Endothelial cell of umbilical vein (primary cell): Measurements from ENCODE around the gene HMGXB4. TPM values are rescaled to one million over a fixed set of nuclear protein-coding genes. Genes with fewer than 3 reads are reported as not detected.

Experiments used
- BruUV-seq: library from RNA; stranded (reverse); fragments of 400-500 nt; replicated peaks from 2 replicates; lab custom pipeline; 2021; lab: Mats Ljungman, UMichigan
- CTCF ChIA-PET: fragments of 300-600, 350-600 bp; sonication (Branson Sonifier 250); formaldehyde crosslinking; loops from one replicate; lab custom pipeline; 2021; ENCODE audit warnings: antibody characterized with exemption, inconsistent platforms; lab: Charles Lee
- POLR2A ChIA-PET: fragments of 300-600, 350-600 bp; sonication (Branson Sonifier 250); formaldehyde crosslinking; loops from one replicate; lab custom pipeline; 2021; ENCODE audit warnings: antibody characterized with exemption, inconsistent platforms; lab: Charles Lee
- DNase-seq: peaks from one replicate; pipeline ENCODE4 v3.0.0-alpha.2; 2011; ENCODE audit warnings: low read depth, low spot score
- FAIRE-seq: peaks from 2 replicates; lab custom pipeline; 2011; peaks lifted over from hg19 to GRCh38; lab: Jason Lieb, UNC
- H2AFZ ChIP-seq: 2 replicates; pipeline ENCODE4 v1.6.0; 2012; ENCODE audit warnings: low read depth, low read length, control low read depth, inconsistent platforms
- H3K27ac ChIP-seq: 2 replicates; pipeline ENCODE4 v1.5.1; 2011; ENCODE audit warnings: low read depth, mild to moderate bottlenecking, control low read depth, low read length, moderate library complexity; ENCODE audit not compliant: insufficient read depth
- H3K27me3 ChIP-seq, 2 experiments: 2 replicates each; pipeline versions ENCODE4 v1.6.0 to v1.6.1; 2011; ENCODE audit warnings: low read length in 2 of 2, mixed read lengths in 1 of 2; ENCODE audit not compliant: control insufficient read depth in 2 of 2, insufficient read depth in 2 of 2
- H3K36me3 ChIP-seq, 2 experiments: 2 replicates in 1 of 2; 3 replicates in 1 of 2; pipeline ENCODE4 v1.5.1; 2011; ENCODE audit warnings: low read length in 2 of 2, mild to moderate bottlenecking in 1 of 2, moderate library complexity in 1 of 2; ENCODE audit not compliant: control insufficient read depth in 2 of 2, insufficient read depth in 2 of 2; ENCODE audit errors: extremely low read depth in 1 of 2
- H3K4me1 ChIP-seq: 3 replicates; pipeline ENCODE4 v1.5.1; 2011; ENCODE audit warnings: mild to moderate bottlenecking, low read length; ENCODE audit not compliant: control insufficient read depth, insufficient read depth; ENCODE audit errors: extremely low read depth
- H3K4me2 ChIP-seq: 2 replicates; pipeline ENCODE4 v1.6.1; 2011; ENCODE audit warnings: low read length, control low read depth, mixed read lengths; ENCODE audit not compliant: insufficient read depth
- H3K4me3 ChIP-seq, 3 experiments: fragments of 200-600 bp in 1 of 3; sonication (generic), shearing (Covaris generic) in 1 of 3; replicated peaks in 1 of 3; 2 replicates each; pipeline ENCODE4 v1.5.1; 2011 to 2016; ENCODE audit warnings: control low read depth in 3 of 3, low read length in 3 of 3, mild to moderate bottlenecking in 2 of 3, inconsistent platforms in 1 of 3, low read depth in 1 of 3, moderate library complexity in 1 of 3; ENCODE audit not compliant: insufficient read depth in 1 of 3
- H3K79me2 ChIP-seq: 2 replicates; pipeline ENCODE4 v1.6.0; 2012; ENCODE audit warnings: low read length, inconsistent platforms; ENCODE audit not compliant: control insufficient read depth, insufficient read depth
- H3K9ac ChIP-seq: replicated peaks from 2 replicates; pipeline ENCODE3; 2011; ENCODE audit warnings: low read length, control low read depth; ENCODE audit not compliant: insufficient read depth; ENCODE audit errors: extremely low read depth
- H3K9me1 ChIP-seq: replicated peaks from 3 replicates; pipeline ENCODE4 v1.6.0; 2011; ENCODE audit warnings: mild to moderate bottlenecking, low read length; ENCODE audit not compliant: control insufficient read depth, insufficient read depth; ENCODE audit errors: extremely low read depth
- H3K9me3 ChIP-seq: replicated peaks from 2 replicates; pipeline ENCODE4 v1.5.1; 2012; ENCODE audit warnings: low read length, inconsistent platforms; ENCODE audit not compliant: control insufficient read depth, insufficient read depth
- H4K20me1 ChIP-seq: replicated peaks from 2 replicates; pipeline ENCODE3; 2011; ENCODE audit warnings: mild to moderate bottlenecking, low read length; ENCODE audit not compliant: control insufficient read depth, insufficient read depth; ENCODE audit errors: extremely low read depth
- CTCF ChIP-seq, 2 donors: IDR thresholded peaks; 1 replicate in 1 of 2; 2 replicates in 1 of 2; pipeline ENCODE4 v1.5.1; 2011; ENCODE audit warnings: low read length in 2 of 2, mild to moderate bottlenecking in 2 of 2, moderate library complexity in 2 of 2, control low read depth in 1 of 2, inconsistent platforms in 1 of 2, low read depth in 1 of 2; ENCODE audit not compliant: insufficient read depth in 1 of 2; ENCODE audit errors: extremely low read depth in 1 of 2
- EZH2 ChIP-seq: IDR thresholded peaks from 2 replicates; pipeline ENCODE4 v1.6.1; 2012; ENCODE audit warnings: borderline replicate concordance, low read depth, mild to moderate bottlenecking, moderate library complexity, low read length, inconsistent platforms; ENCODE audit not compliant: severe bottlenecking
- FOS ChIP-seq: IDR thresholded peaks from 2 replicates; pipeline ENCODE4 v1.6.1; 2011; ENCODE audit warnings: mild to moderate bottlenecking, low read length, moderate library complexity, borderline replicate concordance; ENCODE audit not compliant: insufficient read depth
- GATA2 ChIP-seq: IDR thresholded peaks from 2 replicates; pipeline ENCODE4 v1.7.0; 2011; ENCODE audit warnings: low read depth, mild to moderate bottlenecking, moderate library complexity, mixed read lengths, low read length; ENCODE audit not compliant: insufficient read length, insufficient read depth
- JUN ChIP-seq: IDR thresholded peaks from 2 replicates; pipeline ENCODE4 v1.6.1; 2011; ENCODE audit warnings: borderline replicate concordance, low read depth; ENCODE audit not compliant: insufficient read length, insufficient read depth
- MAX ChIP-seq: IDR thresholded peaks from 2 replicates; pipeline ENCODE4 v1.6.1; 2011; ENCODE audit not compliant: insufficient read depth, insufficient read length
- MYC ChIP-seq: IDR thresholded peaks from one replicate; pipeline ENCODE4 v1.6.1; 2011; ENCODE audit warnings: mild to moderate bottlenecking, low read depth, low read length
- POLR2A ChIP-seq: IDR thresholded peaks from 2 replicates; pipeline ENCODE4 v1.6.1; 2012; ENCODE audit warnings: low read depth, mild to moderate bottlenecking, control low read depth, low read length
- POLR2AphosphoS5 ChIP-seq: IDR thresholded peaks from 2 replicates; pipeline ENCODE4 v1.6.1; 2012; ENCODE audit warnings: low read depth, mild to moderate bottlenecking, control low read depth, low read length, moderate library complexity; ENCODE audit not compliant: insufficient read depth
- dilution Hi-C: fragments of 300-500 bp; cut with MboI; formaldehyde crosslinking; loops from one replicate; pipeline ENCODE4 v1.15.0; 2019; ENCODE audit warnings: low sequenced_read_pairs; ENCODE audit not compliant: extremely low pct_ligation_motif_present
- intact Hi-C: fragments of 100-400 bp; cut with micrococcal nuclease; formaldehyde crosslinking; loops from one replicate; pipeline ENCODE4 v1.10.0; 2022
- polyA plus RNA-seq, 4 experiments: library from polyadenylated mRNA; depleted of rRNA in 3 of 4; stranded (reverse) in 3 of 4; unstranded in 1 of 4; fragments of >200 nt; gene quantifications; 2 replicates each; pipeline versions ENCODE4 v1.2.1 to v1.2.3, GENCODE V29; 2011 to 2012; ENCODE audit warnings: missing spikeins in 1 of 4
- total RNA-seq: library from RNA; stranded (reverse); gene quantifications from 2 replicates; pipeline ENCODE4 v1.2.3, GENCODE V29; 2021

Gene HMGXB4
- total and polyA plus RNA-seq, 2 donors (not counting 3 experiments of a cell fraction or from before 2014, with no cell fraction given) = 12.2 to 30.5 TPM

- no TSS peak for BruUV-seq
- DNase-seq (no peak), FAIRE-seq (no peak)
- no peak overlapping the region for H2AFZ ChIP-seq
- H3K9me3 ChIP-seq = no peaks in the 10 kb centered on the region
- H3K9ac ChIP-seq = no peak overlapping the region
- POLR2A ChIA-PET = no interaction called here
- no peaks in the 10 kb centered on the region for H3K27me3 ChIP-seq
- H3K4me1 ChIP-seq = no peaks in the 10 kb centered on the region
- H4K20me1 ChIP-seq = no peaks in the 10 kb centered on the region
- CTCF ChIA-PET = no interaction called here
- no peak overlapping the region for H3K27ac ChIP-seq
- dilution Hi-C loops (no loop called here), intact Hi-C loops (no loop called here)
- TF ChIP-seq MAX = no peak
- TF ChIP-seq MYC = no peak
- TF ChIP-seq POLR2AphosphoS5 = no peak
- no peak for TF ChIP-seq FOS
- H3K9me1 ChIP-seq = no peaks in the 10 kb centered on the region
- H3K4me3 ChIP-seq = no peak overlapping the region
- H3K79me2 ChIP-seq = no peaks in the 10 kb centered on the region
- no peaks in the 10 kb centered on the region for H3K36me3 ChIP-seq
- H3K4me2 ChIP-seq = no peak overlapping the region
These were observed 45.3 kb upstream of the HMGXB4 start for GRCh38 chr22:35212009-35212408.

- no peaks in the 10 kb centered on the region for H3K27me3 ChIP-seq
- H4K20me1 ChIP-seq = no peaks in the 10 kb centered on the region
- H3K9me3 ChIP-seq = no peaks in the 10 kb centered on the region
- no peaks in the 10 kb centered on the region for H3K79me2 ChIP-seq
- ChIA-PET POLR2A (no interaction called here), CTCF (no interaction called here)
- DNase-seq (no peak), FAIRE-seq (no peak)
- intact Hi-C loops (no loop called here), dilution Hi-C loops (no loop called here)
- H3K4me2 ChIP-seq = no peak overlapping the region
- no TSS peak for BruUV-seq
- H3K9me1 ChIP-seq = no peaks in the 10 kb centered on the region
- H3K4me1 ChIP-seq = no peaks in the 10 kb centered on the region
- H2AFZ ChIP-seq = no peak overlapping the region
- TF ChIP-seq GATA2 (no peak), MYC (no peak), POLR2AphosphoS5 (no peak), POLR2A (no peak), JUN (no peak), FOS (no peak), MAX (no peak), CTCF (IDR thresholded peaks at IDR 0.05; ENCODE audit: extremely low read depth in 1 of 2, insufficient read depth in 1 of 2, low read depth in 1 of 2, low read length in 2 of 2) (no peak), EZH2 (no peak)
- H3K36me3 ChIP-seq = no peaks in the 10 kb centered on the region
- H3K4me3 ChIP-seq = no peak overlapping the region
- H3K9ac ChIP-seq = no peak overlapping the region
- no peak overlapping the region for H3K27ac ChIP-seq
These were observed 44.3 kb upstream of the HMGXB4 start for GRCh38 chr22:35212996-35213395.
